ENCODE results near the gene TLE3.

The TLE3 gene

DNA sequence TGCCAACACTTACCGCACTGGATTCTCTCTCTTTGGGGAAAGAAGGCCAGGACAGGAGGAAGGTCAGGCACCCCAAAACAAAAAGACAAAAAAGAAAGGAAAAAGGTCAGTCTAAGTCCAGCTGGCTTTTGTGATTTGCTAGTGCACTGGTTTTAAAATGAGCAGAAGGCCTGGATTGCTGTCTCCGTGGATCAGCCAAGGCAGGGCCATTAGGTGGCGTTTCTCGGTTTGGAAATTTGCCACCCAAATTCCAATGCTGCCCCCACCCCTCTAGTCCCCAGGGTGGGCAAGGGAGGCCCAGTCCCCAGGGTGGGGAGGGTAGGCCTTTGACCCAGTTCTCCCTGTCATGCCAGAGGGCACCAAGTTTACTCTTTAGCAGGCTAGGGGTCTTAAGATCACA is 33.3 kb downstream of the TLE3 start:
- TF ChIP-seq, protein P1, sequence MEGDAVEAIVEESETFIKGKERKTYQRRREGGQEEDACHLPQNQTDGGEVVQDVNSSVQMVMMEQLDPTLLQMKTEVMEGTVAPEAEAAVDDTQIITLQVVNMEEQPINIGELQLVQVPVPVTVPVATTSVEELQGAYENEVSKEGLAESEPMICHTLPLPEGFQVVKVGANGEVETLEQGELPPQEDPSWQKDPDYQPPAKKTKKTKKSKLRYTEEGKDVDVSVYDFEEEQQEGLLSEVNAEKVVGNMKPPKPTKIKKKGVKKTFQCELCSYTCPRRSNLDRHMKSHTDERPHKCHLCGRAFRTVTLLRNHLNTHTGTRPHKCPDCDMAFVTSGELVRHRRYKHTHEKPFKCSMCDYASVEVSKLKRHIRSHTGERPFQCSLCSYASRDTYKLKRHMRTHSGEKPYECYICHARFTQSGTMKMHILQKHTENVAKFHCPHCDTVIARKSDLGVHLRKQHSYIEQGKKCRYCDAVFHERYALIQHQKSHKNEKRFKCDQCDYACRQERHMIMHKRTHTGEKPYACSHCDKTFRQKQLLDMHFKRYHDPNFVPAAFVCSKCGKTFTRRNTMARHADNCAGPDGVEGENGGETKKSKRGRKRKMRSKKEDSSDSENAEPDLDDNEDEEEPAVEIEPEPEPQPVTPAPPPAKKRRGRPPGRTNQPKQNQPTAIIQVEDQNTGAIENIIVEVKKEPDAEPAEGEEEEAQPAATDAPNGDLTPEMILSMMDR (IDR thresholded peaks at IDR 0.05; ENCODE audit: control insufficient read depth, insufficient read depth, low read depth, low read length, missing control alignments), result no peak
- DNase-seq (ENCODE audit: low read depth), result no peak
- no peak overlapping the region for H3K4me3 ChIP-seq (ENCODE audit: control insufficient read depth, low read depth, low read length)

- no peak overlapping the region for H3K4me3 ChIP-seq (ENCODE audit: control insufficient read depth, low read depth, low read length)
These were observed 33.7 kb downstream of the TLE3 start for GRCh38 chr15:70063980-70064379.

GRCh38 chr15:70063261-70063925 is 34.3 kb downstream of the TLE3 start:
- H3K4me3 ChIP-seq (ENCODE audit: control insufficient read depth, low read depth, low read length), result no peak overlapping the region
- TF ChIP-seq, protein P1 (IDR thresholded peaks at IDR 0.05; ENCODE audit: control insufficient read depth, insufficient read depth, low read depth, low read length, missing control alignments), result no peak
- DNase-seq (ENCODE audit: low read depth), result no peak

More at GRCh38 chr15:70063980-70064379, 33.7 kb downstream of the TLE3 start:
- no peak for DNase-seq (ENCODE audit: low read depth)
- TF ChIP-seq, protein P1 (IDR thresholded peaks at IDR 0.05; ENCODE audit: control insufficient read depth, insufficient read depth, low read depth, low read length, missing control alignments), result no peak

- DNase-seq (ENCODE audit: low read depth), result peak; percentile 76
- TF ChIP-seq, protein P1 (IDR thresholded peaks at IDR 0.05; ENCODE audit: control insufficient read depth, insufficient read depth, low read depth, low read length, missing control alignments), result no peak
- no peak overlapping the region for H3K4me3 ChIP-seq (ENCODE audit: control insufficient read depth, low read depth, low read length)
These were observed 35.3 kb downstream of the TLE3 start for GRCh38 chr15:70062321-70062956.

DNA sequence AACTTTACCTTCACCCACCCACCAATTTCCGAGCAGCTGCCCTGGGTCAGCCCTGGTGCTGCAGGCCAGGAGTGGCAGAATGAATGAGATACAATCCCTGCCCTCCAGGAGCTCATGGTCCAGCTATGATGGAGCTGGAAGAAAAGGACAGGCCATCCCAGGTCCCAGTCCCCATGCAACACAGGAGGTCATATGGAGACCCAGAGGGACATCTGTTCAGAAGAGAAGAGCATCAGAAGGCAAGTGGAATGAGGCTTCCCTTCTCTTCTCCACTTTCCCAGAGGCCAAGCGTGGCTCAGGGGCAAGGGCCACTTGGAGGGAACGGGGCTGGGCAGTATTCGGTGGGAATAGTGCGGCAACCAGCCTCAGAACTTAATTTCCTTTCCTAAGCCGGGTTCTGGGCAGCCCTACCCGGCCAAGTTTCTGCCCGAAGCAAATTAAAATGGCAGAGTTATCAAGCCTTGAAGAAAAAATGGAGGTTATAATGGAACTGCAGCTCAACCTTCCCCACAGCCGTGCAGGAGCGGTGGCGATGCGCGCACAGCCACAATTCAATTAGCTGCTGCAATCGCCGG is 35.9 kb downstream of the TLE3 start:
- TF ChIP-seq, protein P1 (IDR thresholded peaks at IDR 0.05; ENCODE audit: control insufficient read depth, insufficient read depth, low read depth, low read length, missing control alignments), result no peak

GRCh38 chr15:70060993-70061305 is 36.8 kb downstream of the TLE3 start:
- no peak overlapping the region for H3K4me3 ChIP-seq (ENCODE audit: control insufficient read depth, low read depth, low read length)
- TF ChIP-seq, protein P1 (IDR thresholded peaks at IDR 0.05; ENCODE audit: control insufficient read depth, insufficient read depth, low read depth, low read length, missing control alignments), result no peak
- DNase-seq (ENCODE audit: low read depth), result no peak

More for the DNA sequence above, 35.9 kb downstream of the TLE3 start:
- no peak for DNase-seq (ENCODE audit: low read depth)
- H3K4me3 ChIP-seq (ENCODE audit: control insufficient read depth, low read depth, low read length), result no peak overlapping the region

Data from AG09309 (cell line).